ENCODE results near the gene CASP8.

CASP8 gene

GRCh38 chr2:201244829-201245228, 15.5 kb upstream of the CASP8 start:
- no peak for DNase-seq

GRCh38 chr2:201246280-201246679, 14.1 kb upstream of the CASP8 start:
- no peak for DNase-seq

- DNase-seq, result no peak
These were observed 12.0 kb upstream of the CASP8 start for GRCh38 chr2:201248288-201248844.

- no peak for DNase-seq
These were observed 10.4 kb upstream of the CASP8 start for GRCh38 chr2:201249889-201250288.

- no peak for DNase-seq
These were observed 9.6 kb upstream of the CASP8 start for GRCh38 chr2:201250741-201251140.

GRCh38 chr2:201254081-201254730, 6.1 kb upstream of the CASP8 start:
- no peak for DNase-seq

- DNase-seq, result no peak
These were observed 4.8 kb upstream of the CASP8 start for GRCh38 chr2:201255408-201256033.

- DNase-seq, result no peak
These were observed 4.3 kb upstream of the CASP8 start for GRCh38 chr2:201256082-201256481.

GRCh38 chr2:201257381-201257955, 2.9 kb upstream of the CASP8 start:
- DNase-seq, result peak; percentile 24

- DNase-seq, result peak; percentile 83
These were observed 2.2 kb upstream of the CASP8 start for GRCh38 chr2:201257956-201258665.

GRCh38 chr2:201258666-201259615, 1.4 kb upstream of the CASP8 start:
- no peak for DNase-seq

GRCh38 chr2:201261471-201261870, 1.1 kb downstream of the CASP8 start:
- DNase-seq, result peak; percentile 35

- DNase-seq, result no peak
These were observed 1.6 kb downstream of the CASP8 start for GRCh38 chr2:201261906-201262305.

GRCh38 chr2:201262718-201263117, 2.4 kb downstream of the CASP8 start:
- DNase-seq, result no peak

GRCh38 chr2:201263779-201264178, 3.4 kb downstream of the CASP8 start:
- no peak for DNase-seq

GRCh38 chr2:201264472-201265173, 4.3 kb downstream of the CASP8 start:
- DNase-seq, result no peak

- no peak for DNase-seq
These were observed 6.3 kb downstream of the CASP8 start for GRCh38 chr2:201266629-201267028.

- DNase-seq, result no peak
These were observed 7.1 kb downstream of the CASP8 start for GRCh38 chr2:201267278-201268030.

- no peak for DNase-seq
These were observed 9.4 kb downstream of the CASP8 start for GRCh38 chr2:201269764-201270163.

- DNase-seq, result no peak
These were observed 10.1 kb downstream of the CASP8 start for GRCh38 chr2:201270293-201271001.
